Measurements from ENCODE around the gene ETV6. TPM values are rescaled to one million over a fixed set of nuclear protein-coding genes. Genes with fewer than 3 reads are reported as not detected.

The ETV6 gene
- total and polyA plus RNA-seq, 9 of the 15 experiments (the other 6 are each of a cell fraction or from before 2014, with no cell fraction given): 0.81 to 12.7 (median 4.1) TPM

DNA sequence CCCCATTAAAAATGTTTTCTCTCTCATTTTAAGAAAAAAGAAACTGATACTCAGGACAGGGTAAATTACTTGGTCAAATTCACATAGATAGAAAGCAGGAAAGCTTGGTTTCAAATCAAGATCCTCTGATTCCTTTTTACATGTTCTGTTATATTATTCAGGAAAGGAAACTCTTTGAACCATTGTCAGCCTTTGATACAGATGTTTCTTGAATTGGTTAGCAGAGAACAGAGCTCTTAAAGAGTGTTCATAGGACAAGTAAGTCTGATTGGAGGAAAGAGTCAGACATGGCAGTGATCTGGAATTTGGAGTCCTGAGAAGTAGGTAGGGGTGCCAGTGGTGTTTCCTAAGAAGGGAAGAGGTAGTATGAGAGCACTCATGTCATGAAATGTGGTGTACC lies 256.1 kb downstream of the ETV6 start:
- CTCF ChIA-PET (ENCODE audit: low intra/inter-chr PET ratio): no interaction called here
- ATAC-seq (no peak), DNase-seq (ENCODE audit: extremely low read depth in 1 of 4, low spot score in 3 of 4) (no peak), FAIRE-seq (no peak)
- no peak overlapping the region for H2AFZ ChIP-seq (ENCODE audit: low read depth, low read length)
- no peaks in the 10 kb centered on the region for H4K20me1 ChIP-seq (replicated peaks; ENCODE audit: control insufficient read depth, insufficient read depth, low read length)
- no TSS peak for BruUV-seq (replicated peaks)
- no peak overlapping the region for H3K27ac ChIP-seq (ENCODE audit: extremely low read depth, low read depth, low read length)
- no peak overlapping the region for H3K4me2 ChIP-seq (ENCODE audit: insufficient read depth, low read length)
- no peaks in the 10 kb centered on the region for H3K36me3 ChIP-seq (ENCODE audit: control insufficient read depth, insufficient read depth, low read length)
- POLR2A ChIA-PET: no interaction called here
- intact Hi-C loops (cut with micrococcal nuclease) (no loop called here), in situ Hi-C loops (cut with MboI) (no loop called here)
- H3K4me3 ChIP-seq: no peak overlapping the region
- H3K4me1 ChIP-seq (replicated peaks in 1 of 2; ENCODE audit: control insufficient read depth in 2 of 2, insufficient read depth in 2 of 2, low read length in 2 of 2): no peaks in the 10 kb centered on the region
- no peaks in the 10 kb centered on the region for H3K9me1 ChIP-seq (ENCODE audit: control insufficient read depth, insufficient read depth, low read length)
- H3K9me3 ChIP-seq (replicated peaks; ENCODE audit: control insufficient read depth, insufficient read depth, low read depth, low read length): no peaks in the 10 kb centered on the region
- H3K9ac ChIP-seq (ENCODE audit: insufficient read depth in 1 of 2, low read depth in 2 of 2, low read length in 2 of 2): no peak overlapping the region
- no peaks in the 10 kb centered on the region for H3K79me2 ChIP-seq (ENCODE audit: control insufficient read depth, insufficient read depth, low read length)
- no peaks in the 10 kb centered on the region; a peak in 1 of 5 replicates for H3K27me3 ChIP-seq (ENCODE audit: control insufficient read depth in 2 of 2, insufficient read depth in 2 of 2, low read length in 2 of 2)
- TF ChIP-seq, protein P1, sequence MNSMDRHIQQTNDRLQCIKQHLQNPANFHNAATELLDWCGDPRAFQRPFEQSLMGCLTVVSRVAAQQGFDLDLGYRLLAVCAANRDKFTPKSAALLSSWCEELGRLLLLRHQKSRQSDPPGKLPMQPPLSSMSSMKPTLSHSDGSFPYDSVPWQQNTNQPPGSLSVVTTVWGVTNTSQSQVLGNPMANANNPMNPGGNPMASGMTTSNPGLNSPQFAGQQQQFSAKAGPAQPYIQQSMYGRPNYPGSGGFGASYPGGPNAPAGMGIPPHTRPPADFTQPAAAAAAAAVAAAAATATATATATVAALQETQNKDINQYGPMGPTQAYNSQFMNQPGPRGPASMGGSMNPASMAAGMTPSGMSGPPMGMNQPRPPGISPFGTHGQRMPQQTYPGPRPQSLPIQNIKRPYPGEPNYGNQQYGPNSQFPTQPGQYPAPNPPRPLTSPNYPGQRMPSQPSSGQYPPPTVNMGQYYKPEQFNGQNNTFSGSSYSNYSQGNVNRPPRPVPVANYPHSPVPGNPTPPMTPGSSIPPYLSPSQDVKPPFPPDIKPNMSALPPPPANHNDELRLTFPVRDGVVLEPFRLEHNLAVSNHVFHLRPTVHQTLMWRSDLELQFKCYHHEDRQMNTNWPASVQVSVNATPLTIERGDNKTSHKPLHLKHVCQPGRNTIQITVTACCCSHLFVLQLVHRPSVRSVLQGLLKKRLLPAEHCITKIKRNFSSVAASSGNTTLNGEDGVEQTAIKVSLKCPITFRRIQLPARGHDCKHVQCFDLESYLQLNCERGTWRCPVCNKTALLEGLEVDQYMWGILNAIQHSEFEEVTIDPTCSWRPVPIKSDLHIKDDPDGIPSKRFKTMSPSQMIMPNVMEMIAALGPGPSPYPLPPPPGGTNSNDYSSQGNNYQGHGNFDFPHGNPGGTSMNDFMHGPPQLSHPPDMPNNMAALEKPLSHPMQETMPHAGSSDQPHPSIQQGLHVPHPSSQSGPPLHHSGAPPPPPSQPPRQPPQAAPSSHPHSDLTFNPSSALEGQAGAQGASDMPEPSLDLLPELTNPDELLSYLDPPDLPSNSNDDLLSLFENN (IDR thresholded peaks at IDR 0.05; ENCODE audit: low read depth in 2 of 2, low read length in 2 of 2): no peak
- TF ChIP-seq ZNF146 (CRISPR knock-in tag; IDR thresholded peaks at IDR 0.05; ENCODE audit: unreplicated experiment): no peak
- TF ChIP-seq FOXA1 (IDR thresholded peaks at IDR 0.05; ENCODE audit: borderline replicate concordance): no peak
- TF ChIP-seq CXXC5 (CRISPR knock-in tag; IDR thresholded peaks at IDR 0.05): no peak
- no peak for TF ChIP-seq FOS (IDR thresholded peaks at IDR 0.05; ENCODE audit: extremely low read depth, insufficient read length)
- TF ChIP-seq TEAD4 (IDR thresholded peaks at IDR 0.05; ENCODE audit: low read length): no peak
- no peak for TF ChIP-seq TEAD4 (CRISPR knock-in tag; IDR thresholded peaks at IDR 0.05; ENCODE audit: borderline replicate concordance)
- TF ChIP-seq BRF1 (IDR thresholded peaks at IDR 0.05; ENCODE audit: borderline replicate concordance, extremely low read depth, insufficient read length): no peak
- TF ChIP-seq RBM39 (optimal IDR thresholded peaks at IDR 0.05; ENCODE audit: low read depth, low read length): no peak
- no peak for TF ChIP-seq CLOCK (CRISPR knock-in tag; IDR thresholded peaks at IDR 0.05; ENCODE audit: borderline replicate concordance)
- no peak for TF ChIP-seq FOXO4 (CRISPR knock-in tag; IDR thresholded peaks at IDR 0.05)
- TF ChIP-seq ZNF165 (CRISPR knock-in tag; IDR thresholded peaks at IDR 0.05; ENCODE audit: borderline replicate concordance): no peak
- TF ChIP-seq, protein P2, sequence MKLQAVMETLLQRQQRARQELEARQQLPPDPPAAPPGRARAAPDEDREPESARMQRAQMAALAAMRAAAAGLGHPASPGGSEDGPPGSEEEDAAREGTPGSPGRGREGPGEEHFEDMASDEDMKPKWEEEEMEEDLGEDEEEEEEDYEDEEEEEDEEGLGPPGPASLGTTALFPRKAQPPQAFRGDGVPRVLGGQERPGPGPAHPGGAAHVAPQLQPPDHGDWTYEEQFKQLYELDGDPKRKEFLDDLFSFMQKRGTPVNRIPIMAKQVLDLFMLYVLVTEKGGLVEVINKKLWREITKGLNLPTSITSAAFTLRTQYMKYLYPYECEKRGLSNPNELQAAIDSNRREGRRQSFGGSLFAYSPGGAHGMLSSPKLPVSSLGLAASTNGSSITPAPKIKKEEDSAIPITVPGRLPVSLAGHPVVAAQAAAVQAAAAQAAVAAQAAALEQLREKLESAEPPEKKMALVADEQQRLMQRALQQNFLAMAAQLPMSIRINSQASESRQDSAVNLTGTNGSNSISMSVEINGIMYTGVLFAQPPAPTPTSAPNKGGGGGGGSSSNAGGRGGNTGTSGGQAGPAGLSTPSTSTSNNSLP (IDR thresholded peaks at IDR 0.05; ENCODE audit: borderline replicate concordance, low read depth, low read length): no peak
